WTC11 (cell line): Measurements from ENCODE around the gene BBS9. TPM values are rescaled to one million over a fixed set of nuclear protein-coding genes. Genes with fewer than 3 reads are reported as not detected.

ENCODE experiments used
- ATAC-seq: fragments of 200-7000 bp; cut with Tn5 transposase; 2 replicates; pipeline ENCODE4 v1.10.0; 2021; ENCODE audit warnings: mild to moderate bottlenecking, moderate library complexity
- CTCF ChIA-PET: fragments of 300-600 bp; sonication (Branson Sonifier 250); formaldehyde crosslinking; loops from one replicate; lab custom pipeline; 2021; ENCODE audit warnings: antibody characterized with exemption; lab: Charles Lee
- POLR2A ChIA-PET: fragments of 350-600 bp; sonication (Branson Sonifier 250); formaldehyde crosslinking; loops from one replicate; lab custom pipeline; 2021; ENCODE audit warnings: antibody characterized with exemption; lab: Charles Lee
- DNase-seq: peaks from one replicate; pipeline ENCODE4 v3.0.0; 2021; ENCODE audit warnings: low spot score
- H3K27ac Mint-ChIP-seq: 2 replicates; pipeline ENCODE4 v1.8.0; 2021; ENCODE audit warnings: mixed read lengths
- H3K27me3 Mint-ChIP-seq: 2 replicates; pipeline ENCODE4 v1.8.0; 2021; ENCODE audit warnings: low read depth, mild to moderate bottlenecking, moderate library complexity, mixed read lengths
- H3K36me3 Mint-ChIP-seq: 2 replicates; pipeline ENCODE4 v1.8.0; 2021; ENCODE audit warnings: mixed read lengths
- H3K4me1 Mint-ChIP-seq: 2 replicates; pipeline ENCODE4 v1.8.0; 2022; ENCODE audit warnings: mixed read lengths
- H3K4me3 Mint-ChIP-seq: 2 replicates; pipeline ENCODE4 v1.8.0; 2021; ENCODE audit warnings: mild to moderate bottlenecking, moderate library complexity, mixed read lengths
- H3K9me3 Mint-ChIP-seq: 2 replicates; pipeline ENCODE4 v1.8.0; 2021; ENCODE audit warnings: mixed read lengths
- ETV6 ChIP-seq: sonication (generic); formaldehyde crosslinking; IDR thresholded peaks from 2 replicates; pipeline ENCODE4 v1.8.1; 2022; ENCODE audit warnings: mild to moderate bottlenecking, missing genetic modification reagents
- FOXJ3 ChIP-seq: sonication (generic); formaldehyde crosslinking; IDR thresholded peaks from 2 replicates; pipeline ENCODE4 v1.9.0; 2021; ENCODE audit warnings: missing genetic modification reagents, mild to moderate bottlenecking, borderline replicate concordance
- JAZF1 ChIP-seq: fragments of 250-450 bp; sonication (Bioruptor Pico); IDR thresholded peaks from 2 replicates; pipeline ENCODE4 v1.9.0; 2021; ENCODE audit warnings: moderate library complexity, mild to moderate bottlenecking, inconsistent platforms
- JUN ChIP-seq: sonication (generic); formaldehyde crosslinking; IDR thresholded peaks from 2 replicates; pipeline ENCODE4 v1.8.0; 2023; ENCODE audit warnings: mild to moderate bottlenecking, missing genetic modification reagents
- MYBL2 ChIP-seq: sonication (generic); formaldehyde crosslinking; IDR thresholded peaks from 2 replicates; pipeline ENCODE4 v1.8.1; 2023; ENCODE audit warnings: mild to moderate bottlenecking, moderate library complexity, missing genetic modification reagents
- NFE2L1 ChIP-seq: sonication (generic); formaldehyde crosslinking; IDR thresholded peaks from 2 replicates; pipeline ENCODE4 v1.8.1; 2023; ENCODE audit warnings: missing genetic modification reagents
- NR1H2 ChIP-seq: sonication (generic); formaldehyde crosslinking; IDR thresholded peaks from 2 replicates; pipeline ENCODE4 v1.9.0; 2021; ENCODE audit warnings: mild to moderate bottlenecking, moderate library complexity, missing genetic modification reagents
- NR3C1 ChIP-seq: sonication (generic); formaldehyde crosslinking; conservative IDR thresholded peaks from 2 replicates; pipeline ENCODE4 v1.8.1; 2023; ENCODE audit warnings: low read depth, mild to moderate bottlenecking, missing genetic modification reagents
- SMAD4 ChIP-seq: sonication (generic); formaldehyde crosslinking; IDR thresholded peaks from 2 replicates; pipeline ENCODE4 v1.8.0; 2022; ENCODE audit warnings: mild to moderate bottlenecking, missing genetic modification reagents
- SOX15 ChIP-seq: fragments of 250-450 bp; sonication (Bioruptor Pico); IDR thresholded peaks from 2 replicates; pipeline ENCODE4 v1.9.0; 2021; ENCODE audit warnings: mild to moderate bottlenecking
- ZBTB21 ChIP-seq: sonication (generic); formaldehyde crosslinking; IDR thresholded peaks from 2 replicates; pipeline ENCODE4 v1.8.1; 2023; ENCODE audit warnings: mild to moderate bottlenecking, missing genetic modification reagents, borderline replicate concordance
- ZNF138 ChIP-seq: sonication (generic); formaldehyde crosslinking; conservative IDR thresholded peaks from 2 replicates; pipeline ENCODE4 v1.8.1; 2022; ENCODE audit warnings: mild to moderate bottlenecking, moderate library complexity, missing genetic modification reagents
- ZNF232 ChIP-seq: sonication (generic); formaldehyde crosslinking; IDR thresholded peaks from 2 replicates; pipeline ENCODE4 v1.8.0; 2022; ENCODE audit warnings: mild to moderate bottlenecking, missing genetic modification reagents
- ZNF263 ChIP-seq: sonication (generic); formaldehyde crosslinking; IDR thresholded peaks from 2 replicates; pipeline ENCODE4 v1.8.1; 2022; ENCODE audit warnings: low read depth, mild to moderate bottlenecking, moderate library complexity, missing genetic modification reagents
- ZNF416 ChIP-seq: fragments of 250-450 bp; sonication (Bioruptor Pico); IDR thresholded peaks from 2 replicates; pipeline ENCODE4 v1.9.0; 2021; ENCODE audit warnings: mild to moderate bottlenecking, inconsistent platforms
- total RNA-seq: library from RNA; stranded (reverse); gene quantifications from 3 replicates; pipeline ENCODE4 v1.2.3, GENCODE V29; 2021
- TF ChIP-seq, protein P1 (sequence below): sonication (generic); formaldehyde crosslinking; conservative IDR thresholded peaks from 2 replicates; pipeline ENCODE4 v1.8.1; 2022; ENCODE audit warnings: mild to moderate bottlenecking, missing genetic modification reagents
- TF ChIP-seq, protein P2 (sequence below): sonication (generic); formaldehyde crosslinking; IDR thresholded peaks from 2 replicates; pipeline ENCODE4 v1.8.1; 2022; ENCODE audit warnings: low read depth, missing genetic modification reagents, borderline replicate concordance
- TF ChIP-seq, protein P3 (sequence below): sonication (generic); formaldehyde crosslinking; IDR thresholded peaks from 2 replicates; pipeline ENCODE4 v1.8.0; 2022; ENCODE audit warnings: missing genetic modification reagents
- TF ChIP-seq, protein P4 (sequence below): sonication (generic); formaldehyde crosslinking; IDR thresholded peaks from 2 replicates; pipeline ENCODE4 v1.8.1; 2023; ENCODE audit warnings: mild to moderate bottlenecking, missing genetic modification reagents
- TF ChIP-seq, protein P5 (sequence below): sonication (generic); formaldehyde crosslinking; IDR thresholded peaks from 2 replicates; pipeline ENCODE4 v1.8.0; 2022; ENCODE audit warnings: mild to moderate bottlenecking, missing genetic modification reagents
- TF ChIP-seq, protein P6 (sequence below): sonication (generic); formaldehyde crosslinking; IDR thresholded peaks from 2 replicates; pipeline ENCODE4 v1.8.1; 2023; ENCODE audit warnings: mild to moderate bottlenecking, missing genetic modification reagents, moderate library complexity
- TF ChIP-seq, protein P7 (sequence below): sonication (generic); formaldehyde crosslinking; IDR thresholded peaks from 2 replicates; pipeline ENCODE4 v1.8.0; 2022; ENCODE audit warnings: mild to moderate bottlenecking, missing genetic modification reagents
- TF ChIP-seq, protein P8 (sequence below): fragments of 200-600 bp; IDR thresholded peaks from 2 replicates; pipeline ENCODE4 v1.8.0; 2022; ENCODE audit warnings: antibody characterized with exemption

Gene BBS9
- total RNA-seq, 1 experiment from 2014 or later: 56.6 TPM

DNA sequence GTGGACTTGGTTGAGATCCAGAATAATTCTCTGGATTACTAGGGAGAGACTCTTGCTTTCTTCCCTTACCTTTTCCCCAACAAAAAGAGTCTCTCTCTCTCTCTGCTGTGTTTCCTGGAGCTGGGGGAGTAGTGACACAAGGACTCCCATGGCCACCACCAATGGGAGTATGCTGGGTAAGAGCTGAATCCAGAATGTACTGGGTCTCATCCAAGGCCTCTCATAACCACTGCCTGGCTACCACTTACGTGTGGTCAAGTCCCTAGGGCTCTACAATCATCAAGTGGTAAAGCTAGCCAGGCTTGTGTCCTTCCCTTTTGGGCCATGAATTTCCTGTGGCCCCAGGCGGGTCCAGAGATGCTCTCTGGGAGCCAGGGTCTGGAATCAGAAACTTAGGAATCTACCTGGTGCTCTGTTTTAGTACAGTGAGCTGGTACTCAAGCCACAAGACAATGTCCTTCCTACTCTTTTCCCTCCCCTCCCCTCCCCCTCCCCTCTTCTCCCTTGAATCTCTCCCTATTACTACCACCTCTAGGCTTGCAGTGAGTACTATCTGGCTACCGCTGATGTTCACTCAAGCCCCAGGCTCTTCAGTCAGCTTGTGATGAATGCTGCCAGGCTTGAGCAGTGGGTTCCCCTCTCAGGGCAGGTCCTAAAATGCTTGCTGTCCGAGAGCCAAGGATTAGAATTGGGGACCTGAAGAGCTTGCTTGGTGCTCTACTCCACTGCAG is 196.6 kb downstream of the BBS9 start:
- DNase-seq: no peak
- no peaks in the 10 kb centered on the region for H3K36me3 Mint-ChIP-seq
- no peaks in the 10 kb centered on the region; the same call in 1 of the 2 replicates for H3K27me3 Mint-ChIP-seq
- no peak overlapping the region for H3K27ac Mint-ChIP-seq
- peaks cover 2% of the 10 kb centered on the region; the same call in 1 of the 2 replicates for H3K9me3 Mint-ChIP-seq
- CTCF ChIA-PET: interaction anchor here (1.3 kb wide), 1 partner anchor 8 kb away, joined by 3 read pairs; no protein-coding TSS in a partner anchor
- POLR2A ChIA-PET: no interaction called here
- ATAC-seq: no peak
- H3K4me3 Mint-ChIP-seq: no peak overlapping the region
- no peaks in the 10 kb centered on the region; the same call in 1 of the 2 replicates for H3K4me1 Mint-ChIP-seq
- no peak for TF ChIP-seq ZNF138 (CRISPR knock-in tag)
- TF ChIP-seq, protein P1, sequence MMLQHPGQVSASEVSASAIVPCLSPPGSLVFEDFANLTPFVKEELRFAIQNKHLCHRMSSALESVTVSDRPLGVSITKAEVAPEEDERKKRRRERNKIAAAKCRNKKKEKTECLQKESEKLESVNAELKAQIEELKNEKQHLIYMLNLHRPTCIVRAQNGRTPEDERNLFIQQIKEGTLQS (CRISPR knock-in tag): no peak
- no peak for TF ChIP-seq FOXJ3
- TF ChIP-seq MYBL2 (CRISPR knock-in tag): no peak
- TF ChIP-seq SOX15 (CRISPR knock-in tag): no peak
- TF ChIP-seq JUN (CRISPR knock-in tag): no peak
- no peak for TF ChIP-seq ZNF416
- TF ChIP-seq NFE2L1 (CRISPR knock-in tag): no peak
- TF ChIP-seq, protein P2, sequence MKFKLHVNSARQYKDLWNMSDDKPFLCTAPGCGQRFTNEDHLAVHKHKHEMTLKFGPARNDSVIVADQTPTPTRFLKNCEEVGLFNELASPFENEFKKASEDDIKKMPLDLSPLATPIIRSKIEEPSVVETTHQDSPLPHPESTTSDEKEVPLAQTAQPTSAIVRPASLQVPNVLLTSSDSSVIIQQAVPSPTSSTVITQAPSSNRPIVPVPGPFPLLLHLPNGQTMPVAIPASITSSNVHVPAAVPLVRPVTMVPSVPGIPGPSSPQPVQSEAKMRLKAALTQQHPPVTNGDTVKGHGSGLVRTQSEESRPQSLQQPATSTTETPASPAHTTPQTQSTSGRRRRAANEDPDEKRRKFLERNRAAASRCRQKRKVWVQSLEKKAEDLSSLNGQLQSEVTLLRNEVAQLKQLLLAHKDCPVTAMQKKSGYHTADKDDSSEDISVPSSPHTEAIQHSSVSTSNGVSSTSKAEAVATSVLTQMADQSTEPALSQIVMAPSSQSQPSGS (CRISPR knock-in tag): no peak
- TF ChIP-seq NR1H2 (CRISPR knock-in tag): no peak
- TF ChIP-seq ZNF263 (CRISPR knock-in tag): no peak
- TF ChIP-seq, protein P3, sequence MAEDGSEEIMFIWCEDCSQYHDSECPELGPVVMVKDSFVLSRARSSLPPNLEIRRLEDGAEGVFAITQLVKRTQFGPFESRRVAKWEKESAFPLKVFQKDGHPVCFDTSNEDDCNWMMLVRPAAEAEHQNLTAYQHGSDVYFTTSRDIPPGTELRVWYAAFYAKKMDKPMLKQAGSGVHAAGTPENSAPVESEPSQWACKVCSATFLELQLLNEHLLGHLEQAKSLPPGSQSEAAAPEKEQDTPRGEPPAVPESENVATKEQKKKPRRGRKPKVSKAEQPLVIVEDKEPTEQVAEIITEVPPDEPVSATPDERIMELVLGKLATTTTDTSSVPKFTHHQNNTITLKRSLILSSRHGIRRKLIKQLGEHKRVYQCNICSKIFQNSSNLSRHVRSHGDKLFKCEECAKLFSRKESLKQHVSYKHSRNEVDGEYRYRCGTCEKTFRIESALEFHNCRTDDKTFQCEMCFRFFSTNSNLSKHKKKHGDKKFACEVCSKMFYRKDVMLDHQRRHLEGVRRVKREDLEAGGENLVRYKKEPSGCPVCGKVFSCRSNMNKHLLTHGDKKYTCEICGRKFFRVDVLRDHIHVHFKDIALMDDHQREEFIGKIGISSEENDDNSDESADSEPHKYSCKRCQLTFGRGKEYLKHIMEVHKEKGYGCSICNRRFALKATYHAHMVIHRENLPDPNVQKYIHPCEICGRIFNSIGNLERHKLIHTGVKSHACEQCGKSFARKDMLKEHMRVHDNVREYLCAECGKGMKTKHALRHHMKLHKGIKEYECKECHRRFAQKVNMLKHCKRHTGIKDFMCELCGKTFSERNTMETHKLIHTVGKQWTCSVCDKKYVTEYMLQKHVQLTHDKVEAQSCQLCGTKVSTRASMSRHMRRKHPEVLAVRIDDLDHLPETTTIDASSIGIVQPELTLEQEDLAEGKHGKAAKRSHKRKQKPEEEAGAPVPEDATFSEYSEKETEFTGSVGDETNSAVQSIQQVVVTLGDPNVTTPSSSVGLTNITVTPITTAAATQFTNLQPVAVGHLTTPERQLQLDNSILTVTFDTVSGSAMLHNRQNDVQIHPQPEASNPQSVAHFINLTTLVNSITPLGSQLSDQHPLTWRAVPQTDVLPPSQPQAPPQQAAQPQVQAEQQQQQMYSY (CRISPR knock-in tag): no peak
- TF ChIP-seq, protein P4, sequence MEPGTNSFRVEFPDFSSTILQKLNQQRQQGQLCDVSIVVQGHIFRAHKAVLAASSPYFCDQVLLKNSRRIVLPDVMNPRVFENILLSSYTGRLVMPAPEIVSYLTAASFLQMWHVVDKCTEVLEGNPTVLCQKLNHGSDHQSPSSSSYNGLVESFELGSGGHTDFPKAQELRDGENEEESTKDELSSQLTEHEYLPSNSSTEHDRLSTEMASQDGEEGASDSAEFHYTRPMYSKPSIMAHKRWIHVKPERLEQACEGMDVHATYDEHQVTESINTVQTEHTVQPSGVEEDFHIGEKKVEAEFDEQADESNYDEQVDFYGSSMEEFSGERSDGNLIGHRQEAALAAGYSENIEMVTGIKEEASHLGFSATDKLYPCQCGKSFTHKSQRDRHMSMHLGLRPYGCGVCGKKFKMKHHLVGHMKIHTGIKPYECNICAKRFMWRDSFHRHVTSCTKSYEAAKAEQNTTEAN (CRISPR knock-in tag): no peak
- TF ChIP-seq, protein P5, sequence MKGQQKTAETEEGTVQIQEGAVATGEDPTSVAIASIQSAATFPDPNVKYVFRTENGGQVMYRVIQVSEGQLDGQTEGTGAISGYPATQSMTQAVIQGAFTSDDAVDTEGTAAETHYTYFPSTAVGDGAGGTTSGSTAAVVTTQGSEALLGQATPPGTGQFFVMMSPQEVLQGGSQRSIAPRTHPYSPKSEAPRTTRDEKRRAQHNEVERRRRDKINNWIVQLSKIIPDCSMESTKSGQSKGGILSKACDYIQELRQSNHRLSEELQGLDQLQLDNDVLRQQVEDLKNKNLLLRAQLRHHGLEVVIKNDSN (CRISPR knock-in tag): no peak
- no peak for TF ChIP-seq JAZF1 (CRISPR knock-in tag)
- no peak for TF ChIP-seq NR3C1 (CRISPR knock-in tag)
- TF ChIP-seq ZBTB21 (CRISPR knock-in tag): no peak
- TF ChIP-seq, all 79 proteins: peak for 0

- no peak overlapping the region for H3K4me3 Mint-ChIP-seq
- TF ChIP-seq SMAD4 (CRISPR knock-in tag): no peak
- TF ChIP-seq, protein P6, sequence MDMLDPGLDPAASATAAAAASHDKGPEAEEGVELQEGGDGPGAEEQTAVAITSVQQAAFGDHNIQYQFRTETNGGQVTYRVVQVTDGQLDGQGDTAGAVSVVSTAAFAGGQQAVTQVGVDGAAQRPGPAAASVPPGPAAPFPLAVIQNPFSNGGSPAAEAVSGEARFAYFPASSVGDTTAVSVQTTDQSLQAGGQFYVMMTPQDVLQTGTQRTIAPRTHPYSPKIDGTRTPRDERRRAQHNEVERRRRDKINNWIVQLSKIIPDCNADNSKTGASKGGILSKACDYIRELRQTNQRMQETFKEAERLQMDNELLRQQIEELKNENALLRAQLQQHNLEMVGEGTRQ (CRISPR knock-in tag): no peak
- TF ChIP-seq ZNF416: no peak
- TF ChIP-seq ZBTB21 (CRISPR knock-in tag): no peak
- TF ChIP-seq, protein P7, sequence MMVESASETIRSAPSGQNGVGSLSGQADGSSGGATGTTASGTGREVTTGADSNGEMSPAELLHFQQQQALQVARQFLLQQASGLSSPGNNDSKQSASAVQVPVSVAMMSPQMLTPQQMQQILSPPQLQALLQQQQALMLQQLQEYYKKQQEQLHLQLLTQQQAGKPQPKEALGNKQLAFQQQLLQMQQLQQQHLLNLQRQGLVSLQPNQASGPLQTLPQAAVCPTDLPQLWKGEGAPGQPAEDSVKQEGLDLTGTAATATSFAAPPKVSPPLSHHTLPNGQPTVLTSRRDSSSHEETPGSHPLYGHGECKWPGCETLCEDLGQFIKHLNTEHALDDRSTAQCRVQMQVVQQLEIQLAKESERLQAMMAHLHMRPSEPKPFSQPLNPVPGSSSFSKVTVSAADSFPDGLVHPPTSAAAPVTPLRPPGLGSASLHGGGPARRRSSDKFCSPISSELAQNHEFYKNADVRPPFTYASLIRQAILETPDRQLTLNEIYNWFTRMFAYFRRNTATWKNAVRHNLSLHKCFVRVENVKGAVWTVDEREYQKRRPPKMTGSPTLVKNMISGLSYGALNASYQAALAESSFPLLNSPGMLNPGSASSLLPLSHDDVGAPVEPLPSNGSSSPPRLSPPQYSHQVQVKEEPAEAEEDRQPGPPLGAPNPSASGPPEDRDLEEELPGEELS: no peak
- no peak for TF ChIP-seq NR1H2 (CRISPR knock-in tag)
- TF ChIP-seq, protein P8, sequence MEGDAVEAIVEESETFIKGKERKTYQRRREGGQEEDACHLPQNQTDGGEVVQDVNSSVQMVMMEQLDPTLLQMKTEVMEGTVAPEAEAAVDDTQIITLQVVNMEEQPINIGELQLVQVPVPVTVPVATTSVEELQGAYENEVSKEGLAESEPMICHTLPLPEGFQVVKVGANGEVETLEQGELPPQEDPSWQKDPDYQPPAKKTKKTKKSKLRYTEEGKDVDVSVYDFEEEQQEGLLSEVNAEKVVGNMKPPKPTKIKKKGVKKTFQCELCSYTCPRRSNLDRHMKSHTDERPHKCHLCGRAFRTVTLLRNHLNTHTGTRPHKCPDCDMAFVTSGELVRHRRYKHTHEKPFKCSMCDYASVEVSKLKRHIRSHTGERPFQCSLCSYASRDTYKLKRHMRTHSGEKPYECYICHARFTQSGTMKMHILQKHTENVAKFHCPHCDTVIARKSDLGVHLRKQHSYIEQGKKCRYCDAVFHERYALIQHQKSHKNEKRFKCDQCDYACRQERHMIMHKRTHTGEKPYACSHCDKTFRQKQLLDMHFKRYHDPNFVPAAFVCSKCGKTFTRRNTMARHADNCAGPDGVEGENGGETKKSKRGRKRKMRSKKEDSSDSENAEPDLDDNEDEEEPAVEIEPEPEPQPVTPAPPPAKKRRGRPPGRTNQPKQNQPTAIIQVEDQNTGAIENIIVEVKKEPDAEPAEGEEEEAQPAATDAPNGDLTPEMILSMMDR: no peak
- no peak for TF ChIP-seq ETV6
- TF ChIP-seq ZNF232: no peak
Observed at GRCh38 chr7:33326485-33326848, 197.1 kb downstream of the BBS9 start.

More at GRCh38 chr7:33326485-33326848, 197.1 kb downstream of the BBS9 start:
- Mint-ChIP-seq H3K36me3 (no peaks in the 10 kb centered on the region), H3K4me1 (no peaks in the 10 kb centered on the region; the same call in 1 of the 2 replicates), H3K27ac (no peak overlapping the region), H3K9me3 (no peaks in the 10 kb centered on the region), H3K27me3 (no peaks in the 10 kb centered on the region; the same call in 1 of the 2 replicates)
- CTCF ChIA-PET: interaction anchor here (1.3 kb wide), 1 partner anchor 8 kb away, joined by 3 read pairs; no protein-coding TSS in a partner anchor
- ATAC-seq (no peak), DNase-seq (no peak)
- POLR2A ChIA-PET: no interaction called here
